GM12864 (cell line): ENCODE data around the gene TIPARP.
"Not testable (repeated sequence)": the region's sequence is repeated elsewhere in the genome, so short reads cannot be mapped to it uniquely, and the experiment has no call there.

Experiments
- DNase-seq: peaks from one replicate; pipeline ENCODE4 v3.0.0-alpha.2; 2011; ENCODE audit warnings: low read depth
- H3K4me3 ChIP-seq: 2 replicates; pipeline ENCODE4 v1.5.1; 2011; ENCODE audit warnings: mild to moderate bottlenecking, low read depth, low read length, control low read depth
- TF ChIP-seq, protein P1 (sequence below): IDR thresholded peaks from 2 replicates; pipeline ENCODE4 v1.5.1; 2011; ENCODE audit warnings: low read depth, mild to moderate bottlenecking, moderate library complexity, low read length, control low read depth, inconsistent platforms; ENCODE audit errors: missing control alignments

TIPARP gene

DNA sequence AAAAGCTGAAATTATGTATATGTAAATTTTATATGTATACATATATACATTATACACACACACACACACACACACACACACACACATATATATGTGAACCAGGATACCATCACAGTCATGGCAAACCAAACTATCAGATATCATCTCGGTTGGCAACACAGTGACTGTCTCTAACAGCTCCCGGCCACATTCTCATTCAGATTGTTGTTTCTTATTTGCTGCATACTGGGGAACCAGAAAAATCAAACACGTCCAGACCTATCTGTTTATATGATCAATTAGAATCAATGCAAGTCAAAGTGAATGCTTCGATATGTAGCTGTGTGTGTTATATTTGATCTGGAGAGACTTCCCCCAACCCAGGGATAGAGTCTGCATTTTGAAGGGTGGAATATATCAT, 61.1 kb downstream of the TIPARP start:
- H3K4me3 ChIP-seq, result no peak overlapping the region
- DNase-seq, result no peak
- TF ChIP-seq, protein P1, sequence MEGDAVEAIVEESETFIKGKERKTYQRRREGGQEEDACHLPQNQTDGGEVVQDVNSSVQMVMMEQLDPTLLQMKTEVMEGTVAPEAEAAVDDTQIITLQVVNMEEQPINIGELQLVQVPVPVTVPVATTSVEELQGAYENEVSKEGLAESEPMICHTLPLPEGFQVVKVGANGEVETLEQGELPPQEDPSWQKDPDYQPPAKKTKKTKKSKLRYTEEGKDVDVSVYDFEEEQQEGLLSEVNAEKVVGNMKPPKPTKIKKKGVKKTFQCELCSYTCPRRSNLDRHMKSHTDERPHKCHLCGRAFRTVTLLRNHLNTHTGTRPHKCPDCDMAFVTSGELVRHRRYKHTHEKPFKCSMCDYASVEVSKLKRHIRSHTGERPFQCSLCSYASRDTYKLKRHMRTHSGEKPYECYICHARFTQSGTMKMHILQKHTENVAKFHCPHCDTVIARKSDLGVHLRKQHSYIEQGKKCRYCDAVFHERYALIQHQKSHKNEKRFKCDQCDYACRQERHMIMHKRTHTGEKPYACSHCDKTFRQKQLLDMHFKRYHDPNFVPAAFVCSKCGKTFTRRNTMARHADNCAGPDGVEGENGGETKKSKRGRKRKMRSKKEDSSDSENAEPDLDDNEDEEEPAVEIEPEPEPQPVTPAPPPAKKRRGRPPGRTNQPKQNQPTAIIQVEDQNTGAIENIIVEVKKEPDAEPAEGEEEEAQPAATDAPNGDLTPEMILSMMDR, result no peak

DNA sequence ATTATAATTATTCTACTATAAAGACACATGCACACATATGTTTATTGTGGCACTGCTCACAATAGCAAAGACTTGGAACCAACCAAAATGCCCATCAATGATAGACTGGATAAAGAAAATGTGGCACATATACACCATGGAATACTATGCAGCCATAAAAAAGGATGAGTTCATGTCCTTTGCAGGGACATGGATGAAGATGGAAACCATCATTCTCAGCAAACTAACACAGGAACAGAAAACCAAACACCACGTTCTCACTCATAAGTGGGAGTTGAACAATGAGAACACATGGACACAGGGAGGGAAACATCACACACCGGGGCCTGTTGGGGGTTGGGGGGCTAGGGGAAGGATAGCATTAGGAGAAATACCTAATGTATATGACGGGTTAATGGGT, 62.7 kb downstream of the TIPARP start:
- DNase-seq, H3K4me3 ChIP-seq: not testable (repeated sequence)

DNA sequence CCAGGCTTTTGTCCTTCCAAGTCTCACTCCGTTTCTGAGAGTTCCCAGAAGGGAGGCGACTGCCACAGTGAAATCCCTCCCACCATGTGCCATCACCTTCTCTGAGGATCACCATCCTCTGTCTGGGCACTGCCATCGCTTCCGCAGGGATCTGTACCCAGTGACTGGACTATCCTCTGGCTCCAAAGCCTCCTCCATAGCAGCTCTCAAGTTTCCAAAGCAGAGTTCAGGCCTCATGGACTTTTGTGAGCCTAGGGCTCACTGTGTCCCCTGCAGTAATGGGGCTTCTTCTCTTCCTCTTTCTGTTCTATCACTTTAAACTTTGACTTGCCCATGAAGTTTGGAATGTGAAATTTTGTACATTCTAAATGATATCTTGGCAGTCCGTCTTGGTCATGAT, 63.9 kb downstream of the TIPARP start:
- TF ChIP-seq, protein P1, result no peak
- H3K4me3 ChIP-seq, result no peak overlapping the region
- no peak for DNase-seq

DNA sequence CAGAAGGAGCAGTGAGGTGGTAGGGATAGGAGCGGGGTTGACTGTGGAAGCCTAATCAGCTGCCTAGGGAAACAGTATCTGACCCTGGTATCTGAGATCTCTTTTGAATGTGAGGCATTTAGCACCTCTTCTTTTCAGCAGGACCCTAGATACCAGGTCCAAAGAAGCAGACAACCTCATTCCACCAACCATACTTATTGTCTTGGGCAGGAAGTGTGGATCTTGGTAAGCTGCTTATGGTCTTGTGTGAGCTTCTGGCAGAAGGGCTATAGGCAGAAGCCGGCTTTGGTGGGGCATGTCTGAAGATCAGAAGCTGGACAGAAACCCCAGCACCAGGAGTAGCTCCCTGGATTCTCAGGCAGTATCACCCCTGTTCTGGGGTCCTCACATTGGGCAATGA, 65.6 kb downstream of the TIPARP start:
- no peak overlapping the region for H3K4me3 ChIP-seq
- TF ChIP-seq, protein P1, result no peak
- DNase-seq, result no peak

DNA sequence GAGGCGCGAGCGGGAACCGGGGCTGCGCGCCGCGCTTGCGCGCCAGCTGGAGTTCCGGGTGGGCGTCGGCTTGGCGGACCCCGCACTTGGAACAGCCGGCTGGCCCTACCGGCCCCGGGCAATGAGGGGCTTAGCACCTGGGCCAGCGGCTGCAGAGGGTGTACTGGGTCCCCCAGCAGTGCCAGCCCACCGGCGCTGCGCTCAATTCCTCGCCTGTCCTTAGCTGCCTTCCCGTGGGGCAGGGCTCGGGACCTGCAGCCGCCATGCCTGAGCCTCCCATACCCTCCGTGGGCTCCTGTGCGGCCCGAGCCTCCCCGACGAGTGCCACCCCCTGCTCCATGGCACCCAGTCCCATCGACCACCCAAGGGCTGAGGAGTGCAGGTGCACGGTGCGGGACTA, 66.2 kb downstream of the TIPARP start:
- DNase-seq, H3K4me3 ChIP-seq: not testable (repeated sequence)

DNA sequence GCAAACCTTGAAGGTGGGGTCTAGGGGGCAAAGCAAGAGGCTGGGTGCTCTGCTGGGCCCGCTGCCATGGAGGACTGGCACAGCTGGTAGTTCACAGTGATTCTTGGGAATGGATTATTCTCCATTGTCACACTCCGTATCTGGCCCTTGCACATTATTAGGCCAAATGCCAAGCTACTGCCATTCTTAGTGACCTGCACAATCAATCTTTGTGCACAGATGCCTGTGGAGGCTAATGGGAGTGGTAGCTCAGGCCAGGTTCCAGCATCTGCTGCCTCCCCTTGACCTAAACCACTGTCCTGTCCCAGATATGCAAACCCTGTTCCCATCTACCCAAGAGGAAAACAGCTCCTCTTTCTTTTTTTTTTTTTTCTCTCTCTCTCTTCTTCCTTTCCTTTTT, 67.5 kb downstream of the TIPARP start:
- TF ChIP-seq, protein P1, result no peak
- no peak for DNase-seq
- H3K4me3 ChIP-seq, result no peak overlapping the region

DNA sequence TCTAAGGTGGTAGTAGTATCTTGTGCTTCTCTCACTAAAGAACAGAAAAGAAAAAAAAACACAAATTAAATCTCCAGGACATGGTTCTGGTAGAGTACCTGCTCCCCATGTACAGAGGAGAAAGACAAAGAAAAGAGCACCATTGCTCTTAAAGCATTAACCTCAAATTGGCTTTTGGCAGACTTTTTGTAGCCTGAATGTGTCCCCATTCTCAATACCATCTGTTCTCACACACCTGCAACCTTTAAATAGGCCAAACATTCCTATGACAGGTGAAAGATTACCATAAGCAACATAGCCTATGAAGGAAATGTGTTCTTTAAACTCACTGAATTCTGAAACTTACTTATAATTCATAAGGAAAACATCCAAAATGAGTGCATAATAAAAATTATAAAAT, 68.0 kb downstream of the TIPARP start:
- TF ChIP-seq, protein P1, result no peak
- no peak for DNase-seq
- no peak overlapping the region for H3K4me3 ChIP-seq

DNA sequence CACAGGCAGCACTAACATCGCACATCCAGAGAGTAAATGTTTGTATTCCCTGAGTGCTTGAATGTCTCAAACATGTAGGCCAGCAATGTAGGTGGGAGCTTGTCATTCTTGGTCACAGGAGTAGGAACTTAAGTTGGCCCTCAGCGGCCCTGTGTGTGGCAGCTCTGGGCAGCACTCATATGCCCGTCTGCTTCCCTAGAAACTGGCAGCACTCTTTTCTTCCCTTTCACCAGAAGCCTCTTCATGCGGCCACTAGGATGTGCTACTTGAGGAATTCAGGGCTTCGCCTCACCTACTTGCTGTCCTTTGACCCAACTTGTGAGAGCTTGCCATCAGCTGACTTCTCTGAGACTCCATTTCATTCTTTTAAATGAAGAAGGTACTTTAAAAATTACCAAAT, 69.5 kb downstream of the TIPARP start:
- TF ChIP-seq, protein P1, result no peak
- H3K4me3 ChIP-seq, result no peak overlapping the region
- no peak for DNase-seq
